Fibroblast of lung (primary cell): ENCODE data around the gene DDX6. TPM values are rescaled to one million over a fixed set of nuclear protein-coding genes. Genes with fewer than 3 reads are reported as not detected.
"Not testable (repeated sequence)": the region's sequence is repeated elsewhere in the genome, so short reads cannot be mapped to it uniquely, and the experiment has no call there.

Source experiments
- DNase-seq, 2 donors: peaks; one replicate each; pipeline versions ENCODE4 v3.0.0 to v3.0.0-alpha.2; 2010; ENCODE audit warnings: low read depth in 2 of 2
- H2AFZ ChIP-seq: 2 replicates; pipeline ENCODE4 v1.5.1; 2012; ENCODE audit warnings: low read length, control low read depth, inconsistent platforms
- H3K27ac ChIP-seq: 2 replicates; pipeline ENCODE4 v1.5.1; 2011; ENCODE audit warnings: low read length, control low read depth; ENCODE audit not compliant: insufficient read depth
- H3K27me3 ChIP-seq: 2 replicates; pipeline ENCODE4 v1.5.1; 2011; ENCODE audit warnings: mild to moderate bottlenecking, low read length; ENCODE audit not compliant: control insufficient read depth, insufficient read depth
- H3K36me3 ChIP-seq: 2 replicates; pipeline ENCODE4 v1.5.1; 2011; ENCODE audit warnings: low read length; ENCODE audit not compliant: control insufficient read depth, insufficient read depth
- H3K4me1 ChIP-seq: 2 replicates; pipeline ENCODE4 v1.5.1; 2011; ENCODE audit warnings: low read length; ENCODE audit not compliant: control insufficient read depth, insufficient read depth; ENCODE audit errors: extremely low read depth
- H3K4me2 ChIP-seq: 2 replicates; pipeline ENCODE4 v1.5.1; 2011; ENCODE audit warnings: low read length, control low read depth; ENCODE audit not compliant: insufficient read depth; ENCODE audit errors: extremely low read depth
- H3K4me3 ChIP-seq, 4 experiments: fragments of 200-600 bp in 1 of 4; sonication (generic) in 1 of 4; replicated peaks in 1 of 4; 2 replicates each; pipeline ENCODE4 v1.5.1; 2011 to 2016; ENCODE audit warnings: low read length in 4 of 4, low read depth in 3 of 4, mild to moderate bottlenecking in 3 of 4, control low read depth in 2 of 4, inconsistent platforms in 1 of 4, mixed read lengths in 1 of 4; ENCODE audit not compliant: insufficient read depth in 1 of 4; ENCODE audit errors: control extremely low read depth in 1 of 4
- H3K79me2 ChIP-seq: 2 replicates; pipeline ENCODE4 v1.5.1; 2012; ENCODE audit warnings: mild to moderate bottlenecking, low read length, inconsistent platforms; ENCODE audit not compliant: control insufficient read depth, insufficient read depth
- H3K9ac ChIP-seq: 2 replicates; pipeline ENCODE4 v1.5.1; 2011; ENCODE audit warnings: mild to moderate bottlenecking, low read length, control low read depth; ENCODE audit not compliant: insufficient read depth
- H3K9me3 ChIP-seq: 2 replicates; pipeline ENCODE4 v1.5.1; 2012; ENCODE audit warnings: low read depth, low read length; ENCODE audit not compliant: control insufficient read depth, insufficient read depth
- H4K20me1 ChIP-seq: 2 replicates; pipeline ENCODE4 v1.5.1; 2011; ENCODE audit warnings: low read length; ENCODE audit not compliant: control insufficient read depth, insufficient read depth; ENCODE audit errors: extremely low read depth
- CTCF ChIP-seq, 2 donors: IDR thresholded peaks in 1 of 2; conservative IDR thresholded peaks in 1 of 2; 1 replicate in 1 of 2; 2 replicates in 1 of 2; pipeline ENCODE4 v1.5.1; 2011 to 2012; ENCODE audit warnings: low read length in 2 of 2, control low read depth in 1 of 2, inconsistent platforms in 1 of 2, low read depth in 1 of 2, mild to moderate bottlenecking in 1 of 2
- EZH2 ChIP-seq: IDR thresholded peaks from 2 replicates; pipeline ENCODE4 v1.5.1; 2012; ENCODE audit warnings: low read length, control low read depth, mild to moderate bottlenecking; ENCODE audit errors: missing control alignments
- polyA plus RNA-seq, 2 donors: library from polyadenylated mRNA; depleted of rRNA in 1 of 2; stranded (reverse) in 1 of 2; unstranded in 1 of 2; fragments of >200 nt; gene quantifications; 2 replicates each; pipeline ENCODE4 v1.2.1, GENCODE V29; 2011 to 2012; ENCODE audit warnings: missing spikeins in 1 of 2
- total RNA-seq: library from RNA; depleted of rRNA; stranded (reverse); fragments of >200 nt; gene quantifications from 2 replicates; pipeline ENCODE4 v1.2.1, GENCODE V29; 2014

Gene DDX6
- total and polyA plus RNA-seq, 2 donors (not counting 1 experiment from before 2014, with no cell fraction given) = 91.2 to 105 TPM

- no peak for DNase-seq
- Histone ChIP-seq H3K36me3 (no peaks in the 10 kb centered on the region), H3K4me3 (no peak overlapping the region), H3K9ac (no peak overlapping the region), H3K9me3 (no peaks in the 10 kb centered on the region), H3K27ac (no peak overlapping the region), H3K27me3 (peaks cover 2% of the 10 kb centered on the region), H3K79me2 (no peaks in the 10 kb centered on the region), H2AFZ (no peak overlapping the region), H3K4me1 (no peaks in the 10 kb centered on the region), H3K4me2 (no peak overlapping the region), H4K20me1 (no peaks in the 10 kb centered on the region)
- TF ChIP-seq EZH2 = no peak
- no peak for TF ChIP-seq CTCF (conservative IDR thresholded peaks at IDR 0.05 in 1 of 2, IDR thresholded peaks at IDR 0.05 in 1 of 2; ENCODE audit: low read depth in 1 of 2, low read length in 2 of 2)
These were observed 50.1 kb downstream of the DDX6 start for GRCh38 chr11:118740892-118741291.

- Histone ChIP-seq H3K27me3 (peaks cover 5% of the 10 kb centered on the region), H3K4me3 (no peak overlapping the region), H3K27ac (no peak overlapping the region), H3K79me2 (no peaks in the 10 kb centered on the region), H2AFZ (no peak overlapping the region), H3K9me3 (no peaks in the 10 kb centered on the region), H3K4me2 (no peak overlapping the region), H3K9ac (no peak overlapping the region), H3K4me1 (no peaks in the 10 kb centered on the region), H4K20me1 (no peaks in the 10 kb centered on the region), H3K36me3 (no peaks in the 10 kb centered on the region)
- no peak for DNase-seq
- TF ChIP-seq EZH2 = no peak
- TF ChIP-seq CTCF (conservative IDR thresholded peaks at IDR 0.05 in 1 of 2, IDR thresholded peaks at IDR 0.05 in 1 of 2; ENCODE audit: low read depth in 1 of 2, low read length in 2 of 2) = no peak
These were observed 55.8 kb downstream of the DDX6 start for GRCh38 chr11:118735203-118735602.

- H4K20me1 ChIP-seq = no peaks in the 10 kb centered on the region
- no peak overlapping the region for H3K27ac ChIP-seq
- H2AFZ ChIP-seq = no peak overlapping the region
- H3K4me2 ChIP-seq = no peak overlapping the region
- H3K9ac ChIP-seq = no peak overlapping the region
- H3K36me3 ChIP-seq = no peaks in the 10 kb centered on the region
- DNase-seq = no peak
- no peak overlapping the region for H3K4me3 ChIP-seq
- H3K79me2 ChIP-seq = no peaks in the 10 kb centered on the region
- H3K4me1 ChIP-seq = no peaks in the 10 kb centered on the region
- H3K27me3 ChIP-seq = peaks cover 3% of the 10 kb centered on the region
- H3K9me3 ChIP-seq = no peaks in the 10 kb centered on the region
- TF ChIP-seq CTCF (conservative IDR thresholded peaks at IDR 0.05 in 1 of 2, IDR thresholded peaks at IDR 0.05 in 1 of 2; ENCODE audit: low read depth in 1 of 2, low read length in 2 of 2) = no peak
- TF ChIP-seq EZH2 = no peak
These were observed 56.9 kb downstream of the DDX6 start for GRCh38 chr11:118734031-118734430.

GRCh38 chr11:118729753-118730152, 61.2 kb downstream of the DDX6 start:
- not testable (repeated sequence) for H3K27me3 ChIP-seq, H3K79me2 ChIP-seq, H3K9me3 ChIP-seq, H3K4me1 ChIP-seq, H3K9ac ChIP-seq, DNase-seq, H4K20me1 ChIP-seq, H3K36me3 ChIP-seq, H3K4me2 ChIP-seq, H2AFZ ChIP-seq, H3K27ac ChIP-seq, H3K4me3 ChIP-seq

GRCh38 chr11:118728112-118728511, 62.9 kb downstream of the DDX6 start:
- not testable (repeated sequence) for H3K4me3 ChIP-seq, H3K79me2 ChIP-seq, H3K4me1 ChIP-seq, H3K9me3 ChIP-seq, H4K20me1 ChIP-seq, H2AFZ ChIP-seq, H3K4me2 ChIP-seq, DNase-seq, H3K36me3 ChIP-seq, H3K27ac ChIP-seq, H3K9ac ChIP-seq, H3K27me3 ChIP-seq
